HEK293 (cell line): ENCODE data around the gene PSAT1.

Source experiments
- IKZF3 ChIP-seq: fragments of 450-650 bp; IDR thresholded peaks from 2 replicates; pipeline ENCODE4 v1.5.0; 2018; ENCODE audit warnings: missing biosample characterization, mild to moderate bottlenecking, missing genetic modification characterization, moderate library complexity
- MEIS1 ChIP-seq: sonication (generic); formaldehyde crosslinking; IDR thresholded peaks from 2 replicates; pipeline ENCODE4 v1.8.1; 2022; ENCODE audit warnings: missing genetic modification reagents, mild to moderate bottlenecking, borderline replicate concordance
- YY1 ChIP-seq: fragments of 450-650 bp; formaldehyde crosslinking; IDR thresholded peaks from 2 replicates; pipeline ENCODE4 v1.5.1; 2018; ENCODE audit warnings: missing biosample characterization, missing genetic modification characterization
- ZBTB1 ChIP-seq: fragments of 450-650 bp; formaldehyde crosslinking; IDR thresholded peaks from 2 replicates; pipeline ENCODE4 v1.5.1; 2016; ENCODE audit warnings: missing biosample characterization, missing genetic modification characterization
- ZNF146 ChIP-seq: fragments of 450-650 bp; formaldehyde crosslinking; IDR thresholded peaks from 2 replicates; pipeline ENCODE4 v1.5.1; 2016; ENCODE audit warnings: missing biosample characterization, missing genetic modification characterization
- ZNF274 ChIP-seq, 2 experiments: fragments of 200-500 bp in 1 of 2; fragments of 450-650 bp in 1 of 2; sonication (Bioruptor generic) in 1 of 2; formaldehyde crosslinking in 1 of 2; IDR thresholded peaks; 2 replicates each; pipeline versions ENCODE4 v1.5.1 to v1.6.1; 2014 to 2016; ENCODE audit warnings: borderline replicate concordance in 1 of 2, inconsistent platforms in 1 of 2, low read length in 1 of 2, missing biosample characterization in 1 of 2, missing genetic modification characterization in 1 of 2
- ZNF324 ChIP-seq: fragments of 450-650 bp; formaldehyde crosslinking; IDR thresholded peaks from 2 replicates; pipeline ENCODE4 v1.5.1; 2016; ENCODE audit warnings: missing biosample characterization, missing genetic modification characterization
- ZNF426 ChIP-seq: fragments of 450-650 bp; formaldehyde crosslinking; IDR thresholded peaks from 2 replicates; pipeline ENCODE4 v1.5.1; 2017; ENCODE audit warnings: missing biosample characterization, missing genetic modification characterization, mild to moderate bottlenecking, inconsistent platforms, moderate library complexity
- ZNF549 ChIP-seq: fragments of 450-650 bp; IDR thresholded peaks from 2 replicates; pipeline ENCODE4 v1.5.1; 2018; ENCODE audit warnings: missing biosample characterization, missing genetic modification characterization, mild to moderate bottlenecking, inconsistent platforms, moderate library complexity
- ZNF560 ChIP-seq: fragments of 450-650 bp; formaldehyde crosslinking; IDR thresholded peaks from 2 replicates; pipeline ENCODE4 v1.5.1; 2017; ENCODE audit warnings: missing biosample characterization, missing genetic modification characterization, borderline replicate concordance
- ZNF777 ChIP-seq: fragments of 450-650 bp; formaldehyde crosslinking; IDR thresholded peaks from 2 replicates; pipeline ENCODE4 v1.5.1; 2017; ENCODE audit warnings: missing biosample characterization, missing genetic modification characterization, borderline replicate concordance
- TF ChIP-seq, protein P1 (sequence below): fragments of 450-650 bp; formaldehyde crosslinking; IDR thresholded peaks from 2 replicates; pipeline ENCODE4 v1.5.1; 2016; ENCODE audit warnings: missing biosample characterization, missing genetic modification characterization

GRCh38 chr9:78304357-78304756 is 7.4 kb downstream of the PSAT1 start:
- TF ChIP-seq, protein P1, sequence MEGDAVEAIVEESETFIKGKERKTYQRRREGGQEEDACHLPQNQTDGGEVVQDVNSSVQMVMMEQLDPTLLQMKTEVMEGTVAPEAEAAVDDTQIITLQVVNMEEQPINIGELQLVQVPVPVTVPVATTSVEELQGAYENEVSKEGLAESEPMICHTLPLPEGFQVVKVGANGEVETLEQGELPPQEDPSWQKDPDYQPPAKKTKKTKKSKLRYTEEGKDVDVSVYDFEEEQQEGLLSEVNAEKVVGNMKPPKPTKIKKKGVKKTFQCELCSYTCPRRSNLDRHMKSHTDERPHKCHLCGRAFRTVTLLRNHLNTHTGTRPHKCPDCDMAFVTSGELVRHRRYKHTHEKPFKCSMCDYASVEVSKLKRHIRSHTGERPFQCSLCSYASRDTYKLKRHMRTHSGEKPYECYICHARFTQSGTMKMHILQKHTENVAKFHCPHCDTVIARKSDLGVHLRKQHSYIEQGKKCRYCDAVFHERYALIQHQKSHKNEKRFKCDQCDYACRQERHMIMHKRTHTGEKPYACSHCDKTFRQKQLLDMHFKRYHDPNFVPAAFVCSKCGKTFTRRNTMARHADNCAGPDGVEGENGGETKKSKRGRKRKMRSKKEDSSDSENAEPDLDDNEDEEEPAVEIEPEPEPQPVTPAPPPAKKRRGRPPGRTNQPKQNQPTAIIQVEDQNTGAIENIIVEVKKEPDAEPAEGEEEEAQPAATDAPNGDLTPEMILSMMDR (tag by site-specific recombination): no peak
- TF ChIP-seq IKZF3 (tag by site-specific recombination) (no peak), ZNF324 (tag by site-specific recombination) (no peak), ZNF274 (IDR thresholded peaks at IDR 0.05; ENCODE audit: low read length) (no peak), ZNF274 (tag by site-specific recombination; IDR thresholded peaks at IDR 0.05; ENCODE audit: borderline replicate concordance) (no peak), ZNF146 (tag by site-specific recombination) (no peak), MEIS1 (CRISPR knock-in tag) (no peak), ZBTB1 (tag by site-specific recombination) (no peak), ZNF426 (tag by site-specific recombination) (no peak), ZNF549 (tag by site-specific recombination) (no peak), ZNF777 (tag by site-specific recombination) (no peak), YY1 (tag by site-specific recombination) (no peak), ZNF560 (tag by site-specific recombination) (no peak)
